ENCODE data around the gene BTBD10.

Gene BTBD10

DNA sequence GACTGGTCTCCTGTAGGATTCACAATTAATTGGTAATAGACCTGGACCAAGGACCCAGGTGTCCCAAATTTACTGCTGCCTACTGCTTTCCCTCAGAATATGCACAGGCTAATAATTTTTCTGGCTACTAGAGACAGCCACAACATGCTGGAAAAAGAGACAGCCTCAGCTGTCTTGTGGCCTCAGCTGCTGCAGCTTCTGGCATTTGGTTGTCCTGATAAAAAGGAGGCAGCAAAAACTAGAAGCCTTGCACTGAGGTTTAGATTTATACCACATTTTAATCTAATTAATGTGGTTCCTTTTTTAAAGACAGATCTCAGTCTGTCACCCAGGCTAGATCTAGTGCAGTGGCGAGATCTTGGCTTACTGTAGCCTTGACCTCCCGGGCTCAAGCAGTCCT lies 89.8 kb downstream of the BTBD10 start:
- no peak for TF ChIP-seq ZFX (IDR thresholded peaks at IDR 0.05)
- TF ChIP-seq, protein P1, sequence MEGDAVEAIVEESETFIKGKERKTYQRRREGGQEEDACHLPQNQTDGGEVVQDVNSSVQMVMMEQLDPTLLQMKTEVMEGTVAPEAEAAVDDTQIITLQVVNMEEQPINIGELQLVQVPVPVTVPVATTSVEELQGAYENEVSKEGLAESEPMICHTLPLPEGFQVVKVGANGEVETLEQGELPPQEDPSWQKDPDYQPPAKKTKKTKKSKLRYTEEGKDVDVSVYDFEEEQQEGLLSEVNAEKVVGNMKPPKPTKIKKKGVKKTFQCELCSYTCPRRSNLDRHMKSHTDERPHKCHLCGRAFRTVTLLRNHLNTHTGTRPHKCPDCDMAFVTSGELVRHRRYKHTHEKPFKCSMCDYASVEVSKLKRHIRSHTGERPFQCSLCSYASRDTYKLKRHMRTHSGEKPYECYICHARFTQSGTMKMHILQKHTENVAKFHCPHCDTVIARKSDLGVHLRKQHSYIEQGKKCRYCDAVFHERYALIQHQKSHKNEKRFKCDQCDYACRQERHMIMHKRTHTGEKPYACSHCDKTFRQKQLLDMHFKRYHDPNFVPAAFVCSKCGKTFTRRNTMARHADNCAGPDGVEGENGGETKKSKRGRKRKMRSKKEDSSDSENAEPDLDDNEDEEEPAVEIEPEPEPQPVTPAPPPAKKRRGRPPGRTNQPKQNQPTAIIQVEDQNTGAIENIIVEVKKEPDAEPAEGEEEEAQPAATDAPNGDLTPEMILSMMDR (conservative IDR thresholded peaks at IDR 0.05) = no peak
- H3K27ac ChIP-seq = no peak overlapping the region

DNA sequence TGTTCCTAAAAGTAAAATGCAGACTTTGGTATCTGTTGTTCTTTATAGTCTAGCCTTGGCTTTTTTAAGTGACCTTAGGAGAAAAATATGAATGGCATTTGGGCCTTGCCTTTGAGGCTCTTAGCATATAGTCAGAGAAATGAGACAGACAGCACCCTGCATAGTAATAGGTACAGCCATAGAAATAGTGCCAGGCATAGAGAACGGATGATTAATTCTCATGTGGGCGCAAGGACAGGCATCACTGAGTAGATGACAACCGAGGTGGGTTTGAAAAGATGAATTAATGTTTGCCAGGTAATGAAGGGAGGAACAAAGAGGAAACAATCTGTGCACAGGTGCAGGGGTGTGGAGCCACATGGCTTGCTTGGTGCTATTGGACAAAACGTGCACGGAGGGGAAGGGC lies 95.0 kb downstream of the BTBD10 start:
- H3K27ac ChIP-seq = no peak overlapping the region
- TF ChIP-seq, protein P1 (conservative IDR thresholded peaks at IDR 0.05) = no peak
- no peak for TF ChIP-seq ZFX (IDR thresholded peaks at IDR 0.05)

- H3K27ac ChIP-seq = no peak overlapping the region
- TF ChIP-seq ZFX (IDR thresholded peaks at IDR 0.05) = no peak
- TF ChIP-seq, protein P1 (conservative IDR thresholded peaks at IDR 0.05) = no peak
Observed at GRCh38 chr11:13367115-13367514, 95.9 kb downstream of the BTBD10 start.

- TF ChIP-seq, protein P1 (conservative IDR thresholded peaks at IDR 0.05) = no peak
- no peak for TF ChIP-seq ZFX (IDR thresholded peaks at IDR 0.05)
- no peak overlapping the region for H3K27ac ChIP-seq
Observed at GRCh38 chr11:13366266-13367026, 96.6 kb downstream of the BTBD10 start.

- no peak overlapping the region for H3K27ac ChIP-seq
Observed at GRCh38 chr11:13364388-13364787, 98.6 kb downstream of the BTBD10 start.

DNA sequence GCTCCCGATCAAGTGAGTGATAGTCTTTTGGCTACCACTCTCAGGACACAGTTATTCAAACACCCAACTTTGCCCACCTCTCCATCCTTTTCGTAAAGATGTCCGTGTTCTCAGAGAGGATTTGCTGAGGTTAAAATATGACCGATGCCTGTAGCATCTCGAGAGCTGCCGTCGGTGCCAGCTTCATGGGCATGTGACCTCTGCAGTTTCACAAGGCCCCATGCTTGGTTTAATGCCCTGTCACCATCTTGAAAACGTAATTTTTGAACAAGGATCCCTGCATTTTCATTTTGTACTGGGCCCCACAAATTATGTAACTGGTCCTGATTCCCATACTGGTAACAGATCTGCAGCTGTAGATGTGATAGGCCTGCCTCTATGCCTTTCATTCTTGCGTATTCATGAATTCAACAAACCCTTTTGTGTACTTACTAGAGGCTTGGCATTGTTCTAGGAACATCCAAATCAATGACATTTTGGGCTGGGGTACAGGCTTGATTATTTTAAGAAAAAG lies 100.4 kb downstream of the BTBD10 start:
- H3K27ac ChIP-seq = no peak overlapping the region
- TF ChIP-seq, protein P1 (conservative IDR thresholded peaks at IDR 0.05) = no peak
- TF ChIP-seq ZFX (IDR thresholded peaks at IDR 0.05) = no peak

More at GRCh38 chr11:13364388-13364787, 98.6 kb downstream of the BTBD10 start:
- TF ChIP-seq, protein P1 (conservative IDR thresholded peaks at IDR 0.05) = no peak
- no peak for TF ChIP-seq ZFX (IDR thresholded peaks at IDR 0.05)

DNA sequence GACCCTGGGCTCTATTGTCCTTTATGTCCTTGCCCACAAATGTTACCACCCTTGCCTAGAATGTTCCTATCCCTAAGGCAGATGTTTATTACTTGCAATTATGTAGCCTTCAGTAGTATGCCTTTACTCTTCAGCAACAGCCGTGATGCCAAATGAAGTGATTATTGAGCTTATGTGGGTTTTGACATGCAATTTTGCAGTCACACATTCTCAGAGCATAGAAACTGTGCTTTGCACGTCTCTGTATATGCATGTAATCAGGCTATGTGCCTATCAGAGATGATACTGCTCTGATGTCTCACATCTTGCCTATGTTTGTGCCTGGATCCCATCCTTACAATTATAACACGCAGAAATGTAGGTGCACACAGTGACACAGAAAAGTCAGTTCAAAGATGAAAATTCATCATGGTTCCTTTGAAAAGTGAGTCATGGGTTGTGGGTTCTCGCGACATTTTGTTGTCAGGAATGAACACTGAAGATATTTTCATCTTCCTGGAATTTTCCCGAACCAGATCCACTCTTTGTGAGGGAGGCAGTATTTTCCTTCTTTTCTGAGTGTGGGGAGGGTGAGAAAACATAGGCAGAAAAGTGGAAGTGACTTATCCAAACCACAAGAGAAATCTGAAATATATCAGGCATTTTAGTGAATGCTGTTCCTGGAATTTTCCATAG lies 104.3 kb downstream of the BTBD10 start:
- TF ChIP-seq, protein P1 (conservative IDR thresholded peaks at IDR 0.05) = no peak
- TF ChIP-seq ZFX (IDR thresholded peaks at IDR 0.05) = no peak

More for the DNA sequence above, 104.3 kb downstream of the BTBD10 start:
- H3K27ac ChIP-seq = no peak overlapping the region

All from C4-2B (cell line).